OCI-LY1 (cell line): ENCODE measurements around the gene ABCF1.

Experiments used
- CTCF ChIP-seq: fragments of 200-600 bp; sonication (generic), shearing (Covaris generic); IDR thresholded peaks from 2 replicates; pipeline ENCODE4 v1.5.1; 2017; ENCODE audit warnings: mild to moderate bottlenecking, antibody characterized with exemption, low read length, moderate library complexity, mixed read lengths
- EZH2 ChIP-seq: fragments of 200-600 bp; sonication (generic), shearing (Covaris generic); IDR thresholded peaks from 2 replicates; pipeline ENCODE4 v1.8.0; 2017; ENCODE audit warnings: borderline replicate concordance, mixed run types, mild to moderate bottlenecking, antibody characterized with exemption, low read length, moderate library complexity, mixed read lengths

DNA sequence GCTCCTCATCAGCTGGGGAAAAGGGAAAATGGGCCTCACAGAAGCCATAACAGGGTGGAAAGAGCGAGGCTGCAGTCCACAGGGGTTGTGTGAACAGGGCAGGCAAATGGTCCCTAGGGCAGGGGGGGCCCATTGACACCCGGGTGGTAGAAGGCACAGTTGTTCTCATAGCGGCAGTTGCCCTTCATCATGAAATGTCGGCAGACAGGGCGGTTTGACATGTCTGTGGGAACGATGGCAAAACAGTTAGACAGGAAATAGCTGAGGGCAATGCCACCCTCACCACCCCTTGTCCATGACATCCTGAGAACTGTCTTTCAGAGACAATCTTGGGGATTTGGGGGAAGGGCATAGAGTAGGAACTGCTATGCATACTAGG, 30.2 kb downstream of the ABCF1 start:
- TF ChIP-seq CTCF (no peak), EZH2 (no peak)
